DND-41 (cell line): ENCODE measurements around the gene GJA5.

Source experiments
- ATAC-seq: fragments of 200-7000 bp; cut with Tn5 transposase; 3 replicates; pipeline ENCODE4 v1.9.1; 2021; ENCODE audit warnings: low read depth; ENCODE audit not compliant: insufficient read depth
- DNase-seq: peaks from one replicate; pipeline ENCODE4 v3.0.0-alpha.2; 2020
- H2AFZ ChIP-seq: 2 replicates; pipeline ENCODE4 v1.6.0; 2012; ENCODE audit warnings: low read depth, low read length
- H3K27ac ChIP-seq: 2 replicates; pipeline ENCODE4 v1.5.1; 2012; ENCODE audit warnings: low read length, inconsistent platforms
- H3K27me3 ChIP-seq: fragments of 200-600 bp; sonication (generic); 2 replicates; pipeline ENCODE4 v1.6.0; 2012; ENCODE audit warnings: low read length, mild to moderate bottlenecking, inconsistent platforms; ENCODE audit not compliant: insufficient read depth, poor library complexity
- H3K36me3 ChIP-seq: 2 replicates; pipeline ENCODE4 v1.5.1; 2012; ENCODE audit warnings: low read length, inconsistent platforms; ENCODE audit not compliant: insufficient read depth
- H3K4me1 ChIP-seq: 2 replicates; pipeline ENCODE4 v1.5.1; 2012; ENCODE audit warnings: mild to moderate bottlenecking, low read length; ENCODE audit not compliant: insufficient read depth
- H3K4me2 ChIP-seq: 2 replicates; pipeline ENCODE4 v1.6.0; 2012; ENCODE audit warnings: mild to moderate bottlenecking, moderate library complexity, low read length, inconsistent platforms; ENCODE audit not compliant: insufficient read depth
- H3K4me3 ChIP-seq, 2 experiments: fragments of 200-600 bp in 1 of 2; shearing (Covaris generic) in 1 of 2; 2 replicates each; pipeline ENCODE4 v1.5.1; 2012 to 2016; ENCODE audit warnings: inconsistent platforms in 2 of 2, low read length in 2 of 2, mild to moderate bottlenecking in 2 of 2, low read depth in 1 of 2, moderate library complexity in 1 of 2
- H3K79me2 ChIP-seq: 2 replicates; pipeline ENCODE4 v1.6.0; 2012; ENCODE audit warnings: low read length, inconsistent platforms; ENCODE audit not compliant: insufficient read depth
- H3K9ac ChIP-seq: 2 replicates; pipeline ENCODE4 v1.6.0; 2012; ENCODE audit warnings: low read depth, mild to moderate bottlenecking, inconsistent platforms, low read length, moderate library complexity
- H3K9me3 ChIP-seq: 2 replicates; pipeline ENCODE4 v1.5.1; 2012; ENCODE audit warnings: low read length, moderate library complexity, mild to moderate bottlenecking, inconsistent platforms; ENCODE audit not compliant: insufficient read depth, severe bottlenecking
- H4K20me1 ChIP-seq: 2 replicates; pipeline ENCODE4 v1.6.0; 2012; ENCODE audit warnings: low read length; ENCODE audit not compliant: insufficient read depth
- EZH2 ChIP-seq: IDR thresholded peaks from 3 replicates; pipeline ENCODE4 v1.6.1; 2012; ENCODE audit warnings: borderline replicate concordance, low read depth, mild to moderate bottlenecking, moderate library complexity, low read length, inconsistent platforms; ENCODE audit not compliant: severe bottlenecking
- TF ChIP-seq, protein P1 (sequence below): IDR thresholded peaks from 2 replicates; pipeline ENCODE4 v1.5.1; 2012; ENCODE audit warnings: borderline replicate concordance, low read length, moderate library complexity, mild to moderate bottlenecking; ENCODE audit not compliant: poor library complexity, severe bottlenecking; ENCODE audit errors: extremely low read depth

Gene GJA5

GRCh38 chr1:147747966-147748365, 12.4 kb downstream of the GJA5 start:
- DNase-seq (no peak), ATAC-seq (no peak)
- Histone ChIP-seq H3K9ac (no peak overlapping the region), H2AFZ (no peak overlapping the region), H3K36me3 (no peaks in the 10 kb centered on the region), H3K4me2 (no peak overlapping the region), H3K27me3 (peaks cover 15% of the 10 kb centered on the region), H3K27ac (no peak overlapping the region), H3K4me3 (no peak overlapping the region), H3K9me3 (no peaks in the 10 kb centered on the region), H4K20me1 (no peaks in the 10 kb centered on the region), H3K79me2 (no peaks in the 10 kb centered on the region), H3K4me1 (no peaks in the 10 kb centered on the region)
- TF ChIP-seq, protein P1, sequence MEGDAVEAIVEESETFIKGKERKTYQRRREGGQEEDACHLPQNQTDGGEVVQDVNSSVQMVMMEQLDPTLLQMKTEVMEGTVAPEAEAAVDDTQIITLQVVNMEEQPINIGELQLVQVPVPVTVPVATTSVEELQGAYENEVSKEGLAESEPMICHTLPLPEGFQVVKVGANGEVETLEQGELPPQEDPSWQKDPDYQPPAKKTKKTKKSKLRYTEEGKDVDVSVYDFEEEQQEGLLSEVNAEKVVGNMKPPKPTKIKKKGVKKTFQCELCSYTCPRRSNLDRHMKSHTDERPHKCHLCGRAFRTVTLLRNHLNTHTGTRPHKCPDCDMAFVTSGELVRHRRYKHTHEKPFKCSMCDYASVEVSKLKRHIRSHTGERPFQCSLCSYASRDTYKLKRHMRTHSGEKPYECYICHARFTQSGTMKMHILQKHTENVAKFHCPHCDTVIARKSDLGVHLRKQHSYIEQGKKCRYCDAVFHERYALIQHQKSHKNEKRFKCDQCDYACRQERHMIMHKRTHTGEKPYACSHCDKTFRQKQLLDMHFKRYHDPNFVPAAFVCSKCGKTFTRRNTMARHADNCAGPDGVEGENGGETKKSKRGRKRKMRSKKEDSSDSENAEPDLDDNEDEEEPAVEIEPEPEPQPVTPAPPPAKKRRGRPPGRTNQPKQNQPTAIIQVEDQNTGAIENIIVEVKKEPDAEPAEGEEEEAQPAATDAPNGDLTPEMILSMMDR = no peak
- TF ChIP-seq EZH2 = no peak

DNA sequence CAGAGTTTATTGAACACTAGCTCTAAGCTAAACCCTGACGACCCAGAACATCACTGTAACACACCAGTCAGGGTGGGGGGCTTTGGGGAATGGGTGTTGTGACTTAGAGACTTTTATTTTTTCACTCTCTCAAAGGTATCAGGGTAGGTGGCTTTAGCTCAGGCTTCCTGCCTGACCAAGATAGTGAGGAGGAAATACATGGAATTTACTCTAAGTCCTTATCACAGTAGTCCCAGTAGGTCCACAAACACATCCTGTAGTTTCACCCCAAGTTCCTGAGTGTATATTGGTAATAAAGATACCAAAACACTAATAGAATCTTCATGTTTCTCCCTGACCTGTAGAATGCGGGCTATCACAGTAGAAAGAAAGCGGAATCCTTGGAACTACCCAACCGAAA, 15.1 kb downstream of the GJA5 start:
- Histone ChIP-seq H2AFZ (no peak overlapping the region), H3K9me3 (no peaks in the 10 kb centered on the region), H3K4me3 (no peak overlapping the region), H3K27me3 (peaks cover 13% of the 10 kb centered on the region), H3K4me2 (no peak overlapping the region), H4K20me1 (no peaks in the 10 kb centered on the region), H3K27ac (no peak overlapping the region), H3K79me2 (no peaks in the 10 kb centered on the region), H3K36me3 (no peaks in the 10 kb centered on the region), H3K9ac (no peak overlapping the region), H3K4me1 (no peaks in the 10 kb centered on the region)
- ATAC-seq (no peak), DNase-seq (no peak)
- TF ChIP-seq, protein P1 = no peak
- no peak for TF ChIP-seq EZH2

- Histone ChIP-seq H3K27me3 (peaks cover 3% of the 10 kb centered on the region), H3K4me2 (no peak overlapping the region), H3K79me2 (no peaks in the 10 kb centered on the region), H2AFZ (no peak overlapping the region), H3K27ac (no peak overlapping the region), H3K4me1 (no peaks in the 10 kb centered on the region), H3K9ac (no peak overlapping the region), H3K4me3 (no peak overlapping the region), H3K36me3 (no peaks in the 10 kb centered on the region), H4K20me1 (no peaks in the 10 kb centered on the region), H3K9me3 (no peaks in the 10 kb centered on the region)
- ATAC-seq = no peak
- TF ChIP-seq EZH2 = no peak
- TF ChIP-seq, protein P1 = no peak
- DNase-seq = no peak
Measured at GRCh38 chr1:147741065-147741464, 19.3 kb downstream of the GJA5 start.

DNA sequence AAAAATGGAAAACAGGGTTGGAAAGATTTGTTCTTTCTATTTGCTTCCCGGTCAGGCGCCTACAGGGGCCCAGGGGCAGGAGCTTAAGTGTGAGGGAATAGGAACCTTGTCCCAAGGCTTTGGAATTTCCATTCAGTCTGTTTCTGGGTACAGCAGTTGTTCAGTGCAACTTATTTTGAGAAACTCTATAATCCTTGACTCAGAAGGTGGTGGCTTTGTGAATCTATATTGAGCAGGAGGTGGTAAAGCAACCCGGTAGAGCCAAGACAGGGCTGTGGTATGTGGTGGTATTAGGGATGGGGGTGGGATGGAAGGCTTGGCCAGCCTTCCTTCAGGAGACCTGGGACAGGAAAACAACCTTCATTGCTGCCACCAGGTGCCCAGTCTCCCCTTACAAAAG, 20.0 kb downstream of the GJA5 start:
- ATAC-seq (no peak), DNase-seq (no peak)
- no peak overlapping the region for H3K27ac ChIP-seq
- no peak overlapping the region for H2AFZ ChIP-seq
- no peak overlapping the region for H3K4me3 ChIP-seq
- no peaks in the 10 kb centered on the region for H3K79me2 ChIP-seq
- H3K36me3 ChIP-seq = no peaks in the 10 kb centered on the region
- no peaks in the 10 kb centered on the region for H4K20me1 ChIP-seq
- H3K9me3 ChIP-seq = no peaks in the 10 kb centered on the region
- H3K9ac ChIP-seq = no peak overlapping the region
- H3K4me1 ChIP-seq = no peaks in the 10 kb centered on the region
- no peak overlapping the region for H3K4me2 ChIP-seq
- no peak for TF ChIP-seq EZH2
- TF ChIP-seq, protein P1 = no peak
- H3K27me3 ChIP-seq = peaks cover 3% of the 10 kb centered on the region
